Lower leg skin (tissue), 3 donors: ENCODE measurements around the gene MAPKAPK2.

Experiments used
- CTCF ChIP-seq, 3 donors: fragments of 450-650 bp; IDR thresholded peaks; one replicate each; pipeline ENCODE4 v1.5.1; 2016; ENCODE audit warnings: antibody characterized with exemption in 3 of 3, mild to moderate bottlenecking in 3 of 3, moderate library complexity in 2 of 3
- POLR2A ChIP-seq, 2 donors: fragments of 450-650 bp; IDR thresholded peaks; one replicate each; pipeline ENCODE4 v1.6.1; 2016 to 2017; ENCODE audit warnings: antibody characterized with exemption in 2 of 2, mild to moderate bottlenecking in 1 of 2, moderate library complexity in 1 of 2

- TF ChIP-seq CTCF (IDR thresholded peaks at IDR 0.05) (no peak), POLR2A (IDR thresholded peaks at IDR 0.05) (no peak)
These were observed 44.3 kb downstream of the MAPKAPK2 start for GRCh38 chr1:206729050-206729449.
